Vagina (tissue), 2 donors: ENCODE data around the gene LPO. TPM values are rescaled to one million over a fixed set of nuclear protein-coding genes. Genes with fewer than 3 reads are reported as not detected.

Experiments used
- DNase-seq, 2 donors: peaks; one replicate each; pipeline ENCODE4 v3.0.0-alpha.2; 2017; ENCODE audit errors: extremely low spot score in 2 of 2
- H3K27ac ChIP-seq: fragments of 200-600 bp; sonication (generic); one replicate; pipeline ENCODE4 v1.5.1; 2019
- H3K27me3 ChIP-seq: fragments of 200-600 bp; sonication (generic); one replicate; pipeline ENCODE4 v1.5.1; 2019
- H3K36me3 ChIP-seq, 2 donors: fragments of 200-600 bp; sonication (generic); one replicate each; pipeline ENCODE4 v1.5.1; 2017 to 2019
- H3K4me1 ChIP-seq: fragments of 200-600 bp; sonication (generic); one replicate; pipeline ENCODE4 v1.5.1; 2019
- H3K4me3 ChIP-seq, 2 donors: fragments of 200-600 bp; sonication (generic); 1 replicate in 1 of 2; 2 replicates in 1 of 2; pipeline ENCODE4 v1.5.1; 2016 to 2019
- H3K9me3 ChIP-seq: fragments of 200-600 bp; sonication (generic); one replicate; pipeline ENCODE4 v1.5.1; 2019
- CTCF ChIP-seq, 3 experiments: fragments of 450-650 bp in 2 of 3; fragments of 200-600 bp in 1 of 3; sonication (generic) in 1 of 3; IDR thresholded peaks; one replicate each; pipeline ENCODE4 v1.5.1; 2017 to 2019; ENCODE audit warnings: antibody characterized with exemption in 3 of 3, mild to moderate bottlenecking in 2 of 3, moderate library complexity in 2 of 3
- POLR2A ChIP-seq, 2 donors: fragments of 450-650 bp; IDR thresholded peaks; one replicate each; pipeline ENCODE4 v1.6.1; 2017; ENCODE audit warnings: antibody characterized with exemption in 2 of 2, mild to moderate bottlenecking in 2 of 2, moderate library complexity in 2 of 2
- POLR2AphosphoS5 ChIP-seq, 2 donors: sonication (generic); formaldehyde crosslinking; IDR thresholded peaks; one replicate each; pipeline ENCODE4 v1.9.0; 2017; ENCODE audit warnings: antibody characterized with exemption in 2 of 2, mild to moderate bottlenecking in 2 of 2, low read depth in 1 of 2; ENCODE audit not compliant: insufficient read depth in 1 of 2
- intact Hi-C: fragments of 100-400 bp; cut with DNase I; formaldehyde crosslinking; loops from one replicate; pipeline ENCODE4 v1.15.1; 2023
- total RNA-seq: library from RNA; depleted of rRNA; stranded (reverse); fragments of >200 nt; gene quantifications from one replicate; pipeline ENCODE4 v1.2.3, GENCODE V29; 2016

The LPO gene
- total RNA-seq, 1 donor from 2014 or later = not detected

- DNase-seq = no peak
- Histone ChIP-seq H3K4me1 (no peaks in the 10 kb centered on the region), H3K36me3 (no peaks in the 10 kb centered on the region), H3K27me3 (no peaks in the 10 kb centered on the region), H3K4me3 (no peak overlapping the region), H3K27ac (no peak overlapping the region), H3K9me3 (no peaks in the 10 kb centered on the region)
- intact Hi-C loops = loop anchor here (1.0 kb wide), 1 partner anchor 85 kb away; no protein-coding TSS in a partner anchor
- TF ChIP-seq POLR2A (IDR thresholded peaks at IDR 0.05) (no peak), POLR2AphosphoS5 (IDR thresholded peaks at IDR 0.05; ENCODE audit: insufficient read depth in 1 of 2, low read depth in 1 of 2) (no peak)
Measured at GRCh38 chr17:58242171-58242784, 3.9 kb downstream of the LPO start.

GRCh38 chr17:58244963-58245362 is 6.6 kb downstream of the LPO start:
- intact Hi-C loops = no loop called here

GRCh38 chr17:58245428-58246103 is 7.2 kb downstream of the LPO start:
- Histone ChIP-seq H3K27me3 (no peaks in the 10 kb centered on the region), H3K9me3 (no peaks in the 10 kb centered on the region), H3K4me3 (no peak overlapping the region), H3K4me1 (peaks cover 7% of the 10 kb centered on the region), H3K27ac (no peak overlapping the region), H3K36me3 (no peaks in the 10 kb centered on the region)
- intact Hi-C loops = no loop called here
- TF ChIP-seq CTCF (IDR thresholded peaks at IDR 0.05) (no peak), POLR2AphosphoS5 (IDR thresholded peaks at IDR 0.05; ENCODE audit: insufficient read depth in 1 of 2, low read depth in 1 of 2) (no peak), POLR2A (IDR thresholded peaks at IDR 0.05) (no peak)
- no peak for DNase-seq

More at GRCh38 chr17:58244963-58245362, 6.6 kb downstream of the LPO start:
- Histone ChIP-seq H3K9me3 (no peaks in the 10 kb centered on the region), H3K27ac (no peak overlapping the region), H3K4me1 (peaks cover 7% of the 10 kb centered on the region), H3K27me3 (no peaks in the 10 kb centered on the region), H3K4me3 (no peak overlapping the region), H3K36me3 (no peaks in the 10 kb centered on the region)
- no peak for TF ChIP-seq POLR2A (IDR thresholded peaks at IDR 0.05)
- no peak for TF ChIP-seq POLR2AphosphoS5 (IDR thresholded peaks at IDR 0.05; ENCODE audit: insufficient read depth in 1 of 2, low read depth in 1 of 2)
- no peak for TF ChIP-seq CTCF (IDR thresholded peaks at IDR 0.05)
- DNase-seq = no peak

- no peak overlapping the region for H3K27ac ChIP-seq
- intact Hi-C loops = no loop called here
- no peaks in the 10 kb centered on the region for H3K9me3 ChIP-seq
- H3K4me1 ChIP-seq = peaks cover 7% of the 10 kb centered on the region
- no peak overlapping the region for H3K4me3 ChIP-seq
- TF ChIP-seq POLR2A (IDR thresholded peaks at IDR 0.05) (no peak), POLR2AphosphoS5 (IDR thresholded peaks at IDR 0.05; ENCODE audit: insufficient read depth in 1 of 2, low read depth in 1 of 2) (no peak), CTCF (IDR thresholded peaks at IDR 0.05) (no peak)
- no peak for DNase-seq
- H3K27me3 ChIP-seq = no peaks in the 10 kb centered on the region
- H3K36me3 ChIP-seq = no peaks in the 10 kb centered on the region
Measured at GRCh38 chr17:58246104-58246740, 7.8 kb downstream of the LPO start.

GRCh38 chr17:58246781-58247180 is 8.4 kb downstream of the LPO start:
- intact Hi-C loops = no loop called here
- Histone ChIP-seq H3K9me3 (no peaks in the 10 kb centered on the region), H3K27ac (no peak overlapping the region), H3K36me3 (no peaks in the 10 kb centered on the region), H3K4me1 (peaks cover 7% of the 10 kb centered on the region), H3K4me3 (no peak overlapping the region), H3K27me3 (no peaks in the 10 kb centered on the region)
- no peak for TF ChIP-seq POLR2AphosphoS5 (IDR thresholded peaks at IDR 0.05; ENCODE audit: insufficient read depth in 1 of 2, low read depth in 1 of 2)
- TF ChIP-seq POLR2A (IDR thresholded peaks at IDR 0.05) = no peak
- no peak for TF ChIP-seq CTCF (IDR thresholded peaks at IDR 0.05)
- no peak for DNase-seq
